OCI-LY3 (cell line): ENCODE data around the gene PMM1.

Experiments used
- H2AFZ ChIP-seq: fragments of 200-600, 300-600 bp; shearing (Covaris generic); 2 replicates; pipeline ENCODE4 v1.6.0; 2014; ENCODE audit warnings: antibody characterized with exemption, low read depth, low read length
- H3K27ac ChIP-seq: fragments of 200-600, 300-600 bp; sonication (generic); 2 replicates; pipeline ENCODE4 v1.5.1; 2014; ENCODE audit warnings: mild to moderate bottlenecking, low read length, moderate library complexity, mixed read lengths
- H3K27me3 ChIP-seq: fragments of 200-600, 300-600 bp; sonication (generic); 2 replicates; pipeline ENCODE4 v1.6.1; 2014; ENCODE audit warnings: low read depth, low read length, mixed read lengths
- H3K36me3 ChIP-seq: fragments of 200-600, 300-600 bp; sonication (generic); replicated peaks from 2 replicates; pipeline ENCODE3; 2014; ENCODE audit warnings: low read depth, low read length, mixed read lengths
- H3K4me1 ChIP-seq: fragments of 300-600, 200-600 bp; sonication (generic); 2 replicates; pipeline ENCODE4 v1.6.1; 2014; ENCODE audit warnings: low read length, mixed read lengths
- H3K4me2 ChIP-seq: fragments of 200-600, 300-600 bp; sonication (generic); 2 replicates; pipeline ENCODE4 v1.6.1; 2014; ENCODE audit warnings: low read length, mixed read lengths
- H3K4me3 ChIP-seq: fragments of 300-600, 200-600 bp; sonication (generic); 2 replicates; pipeline ENCODE4 v1.5.1; 2014; ENCODE audit warnings: antibody characterized with exemption, mild to moderate bottlenecking, low read length, moderate library complexity
- H3K79me2 ChIP-seq: fragments of 300-600, 200-600 bp; shearing (Covaris generic); 2 replicates; pipeline ENCODE4 v1.6.1; 2014; ENCODE audit warnings: mild to moderate bottlenecking, low read length, mixed read lengths
- H3K9ac ChIP-seq: fragments of 300-600, 200-600 bp; shearing (Covaris generic); 2 replicates; pipeline ENCODE4 v1.6.0; 2014; ENCODE audit warnings: mild to moderate bottlenecking, low read length, moderate library complexity
- H3K9me3 ChIP-seq: fragments of 200-600, 300-600 bp; shearing (Covaris generic); 2 replicates; pipeline ENCODE4 v1.6.1; 2014; ENCODE audit warnings: low read length, mixed read lengths; ENCODE audit not compliant: insufficient read depth
- H4K20me1 ChIP-seq: fragments of 200-600, 300-600 bp; sonication (generic); 2 replicates; pipeline ENCODE4 v1.6.1; 2016; ENCODE audit warnings: low read length, mixed read lengths; ENCODE audit not compliant: insufficient read depth
- CTCF ChIP-seq: fragments of 200-600, 300-600 bp; sonication (generic); IDR thresholded peaks from 2 replicates; pipeline ENCODE4 v1.5.1; 2014; ENCODE audit warnings: antibody characterized with exemption, low read length, low read depth

Gene PMM1

GRCh38 chr22:41528132-41528766, 61.4 kb downstream of the PMM1 start:
- no peak overlapping the region for H3K27ac ChIP-seq

More at GRCh38 chr22:41528132-41528766, 61.4 kb downstream of the PMM1 start:
- Histone ChIP-seq H3K4me3 (no peak overlapping the region), H3K4me1 (no peaks in the 10 kb centered on the region), H3K9me3 (no peaks in the 10 kb centered on the region), H4K20me1 (0 out of 2 replicates have a peak, but pooled peaks cover 6% of the 10 kb centered on the region), H3K4me2 (no peak overlapping the region), H3K79me2 (peaks cover 21% of the 10 kb centered on the region), H2AFZ (no peak overlapping the region), H3K9ac (no peak overlapping the region), H3K36me3 (peaks cover 71% of the 10 kb centered on the region), H3K27me3 (no peaks in the 10 kb centered on the region)
- no peak for TF ChIP-seq CTCF
